ENCODE measurements around the gene OTULIN. TPM values are rescaled to one million over a fixed set of nuclear protein-coding genes. Genes with fewer than 3 reads are reported as not detected.

OTULIN gene
- polyA plus RNA-seq, 1 donor (not counting 4 experiments of a cell fraction or from before 2014, with no cell fraction given): 18.3 TPM

DNA sequence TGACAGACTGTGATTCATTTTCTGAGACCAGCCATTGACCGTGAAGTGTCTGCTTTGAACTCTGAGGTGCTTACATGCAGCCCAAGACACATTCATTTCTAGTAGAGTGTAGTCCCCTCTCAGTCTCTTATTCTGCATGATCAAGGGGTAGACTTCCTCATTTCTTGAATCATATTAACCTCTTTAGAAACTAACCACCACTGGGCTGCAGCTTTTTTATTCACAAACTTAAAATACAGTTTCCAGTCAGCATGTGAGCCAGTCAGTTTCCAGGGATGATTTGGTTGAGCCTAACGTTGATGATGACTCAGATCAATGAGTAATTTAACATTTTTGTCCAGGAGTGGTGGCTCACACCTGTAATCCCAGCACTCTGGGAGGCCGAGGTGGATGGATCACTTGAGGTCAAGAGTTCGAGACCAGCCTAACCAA, 59.2 kb downstream of the OTULIN start:
- Histone ChIP-seq H3K4me2 (ENCODE audit: control insufficient read depth, extremely low read depth, insufficient read depth, low read depth, low read length) (no peak overlapping the region), H3K9ac (ENCODE audit: control insufficient read depth, extremely low read depth, insufficient read depth, low read length) (no peak overlapping the region), H3K9me1 (ENCODE audit: control insufficient read depth, extremely low read depth, insufficient read depth, low read length) (no peaks in the 10 kb centered on the region), H3K4me3 (ENCODE audit: control insufficient read depth in 2 of 3, extremely low read depth in 1 of 3, insufficient read depth in 2 of 3, low read depth in 1 of 3, low read length in 3 of 3) (no peak overlapping the region), H2AFZ (ENCODE audit: control insufficient read depth, low read length) (no peak overlapping the region), H4K20me1 (ENCODE audit: control insufficient read depth, extremely low read depth, insufficient read depth, low read length) (no peaks in the 10 kb centered on the region), H3K27ac (ENCODE audit: control insufficient read depth, insufficient read depth, low read length) (no peak overlapping the region), H3K36me3 (ENCODE audit: control insufficient read depth in 2 of 2, extremely low read depth in 1 of 2, insufficient read depth in 2 of 2, low read length in 2 of 2) (no peaks in the 10 kb centered on the region), H3K79me2 (ENCODE audit: control insufficient read depth, insufficient read depth, low read length) (no peaks in the 10 kb centered on the region), H3K4me1 (ENCODE audit: control insufficient read depth, extremely low read depth, insufficient read depth, low read length) (peaks cover 6% of the 10 kb centered on the region), H3K27me3 (ENCODE audit: control insufficient read depth, extremely low read depth, insufficient read depth, low read length) (no peaks in the 10 kb centered on the region), H3K9me3 (ENCODE audit: control insufficient read depth, low read depth, low read length) (no peaks in the 10 kb centered on the region)
- TF ChIP-seq EZH2 (IDR thresholded peaks at IDR 0.05; ENCODE audit: low read length): no peak
- TF ChIP-seq CTCF (optimal IDR thresholded peaks at IDR 0.05 in 1 of 3, IDR thresholded peaks at IDR 0.05 in 1 of 3, conservative IDR thresholded peaks at IDR 0.05 in 1 of 3; ENCODE audit: extremely low read depth in 1 of 3, insufficient read depth in 2 of 3, low read length in 3 of 3): no peak
- dilution Hi-C loops (cut with MboI; ENCODE audit: extremely low pct_ligation_motif_present, low sequenced_read_pairs): no loop called here
- no peak for FAIRE-seq
- DNase-seq (ENCODE audit: low read depth, low spot score): no peak

DNA sequence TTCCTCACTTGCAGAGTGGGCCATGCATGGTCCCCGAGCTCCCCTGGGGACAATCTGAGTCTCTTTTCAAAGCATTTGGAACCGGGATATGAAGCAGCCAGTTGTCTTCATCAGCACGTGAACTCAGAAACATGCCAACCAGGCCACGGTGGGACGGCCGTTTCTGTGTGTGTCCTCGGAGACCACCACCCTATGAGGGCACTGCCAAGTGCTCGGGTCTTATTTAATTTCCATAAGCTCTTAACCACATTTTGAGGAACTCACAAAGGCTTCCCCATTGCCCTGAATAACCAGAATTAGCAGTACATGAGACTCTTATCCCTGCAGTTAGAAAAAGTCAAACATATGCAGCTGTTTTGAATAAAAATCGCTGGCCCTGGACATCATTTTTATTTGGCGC, 60.1 kb downstream of the OTULIN start:
- TF ChIP-seq EZH2 (IDR thresholded peaks at IDR 0.05; ENCODE audit: low read length): no peak
- TF ChIP-seq CTCF (optimal IDR thresholded peaks at IDR 0.05 in 1 of 3, IDR thresholded peaks at IDR 0.05 in 1 of 3, conservative IDR thresholded peaks at IDR 0.05 in 1 of 3; ENCODE audit: extremely low read depth in 1 of 3, insufficient read depth in 2 of 3, low read length in 3 of 3): no peak
- no peak for FAIRE-seq

More for the DNA sequence above, 60.1 kb downstream of the OTULIN start:
- Histone ChIP-seq H2AFZ (ENCODE audit: control insufficient read depth, low read length) (no peak overlapping the region), H3K27me3 (ENCODE audit: control insufficient read depth, extremely low read depth, insufficient read depth, low read length) (no peaks in the 10 kb centered on the region), H3K9ac (ENCODE audit: control insufficient read depth, extremely low read depth, insufficient read depth, low read length) (no peak overlapping the region), H3K36me3 (ENCODE audit: control insufficient read depth in 2 of 2, extremely low read depth in 1 of 2, insufficient read depth in 2 of 2, low read length in 2 of 2) (no peaks in the 10 kb centered on the region), H3K4me2 (ENCODE audit: control insufficient read depth, extremely low read depth, insufficient read depth, low read depth, low read length) (no peak overlapping the region), H3K9me1 (ENCODE audit: control insufficient read depth, extremely low read depth, insufficient read depth, low read length) (no peaks in the 10 kb centered on the region), H3K9me3 (ENCODE audit: control insufficient read depth, low read depth, low read length) (no peaks in the 10 kb centered on the region), H3K4me3 (ENCODE audit: control insufficient read depth in 2 of 3, extremely low read depth in 1 of 3, insufficient read depth in 2 of 3, low read depth in 1 of 3, low read length in 3 of 3) (no peak overlapping the region), H4K20me1 (ENCODE audit: control insufficient read depth, extremely low read depth, insufficient read depth, low read length) (no peaks in the 10 kb centered on the region), H3K79me2 (ENCODE audit: control insufficient read depth, insufficient read depth, low read length) (no peaks in the 10 kb centered on the region), H3K4me1 (ENCODE audit: control insufficient read depth, extremely low read depth, insufficient read depth, low read length) (peaks cover 6% of the 10 kb centered on the region), H3K27ac (ENCODE audit: control insufficient read depth, insufficient read depth, low read length) (no peak overlapping the region)
- dilution Hi-C loops (cut with MboI; ENCODE audit: extremely low pct_ligation_motif_present, low sequenced_read_pairs): no loop called here
- DNase-seq (ENCODE audit: low read depth, low spot score): no peak
